H1 (cell line): ENCODE data around the gene YTHDC2. TPM values are rescaled to one million over a fixed set of nuclear protein-coding genes. Genes with fewer than 3 reads are reported as not detected.

Experiments used
- CTCF ChIA-PET: fragments of 300-600 bp; sonication (Branson Sonifier 250); formaldehyde crosslinking; loops from one replicate; lab custom pipeline; 2021; ENCODE audit not compliant: partially characterized antibody; lab: Charles Lee
- POLR2A ChIA-PET: fragments of 300-600 bp; sonication (Branson Sonifier 250); formaldehyde crosslinking; loops from one replicate; lab custom pipeline; 2021; ENCODE audit warnings: inconsistent platforms; ENCODE audit not compliant: partially characterized antibody; lab: Charles Lee
- DNase-seq, 2 experiments: peaks; one replicate each; pipeline versions ENCODE4 v3.0.0 to v3.0.0-alpha.2; 2010 to 2022; ENCODE audit warnings: low spot score in 2 of 2, low read depth in 1 of 2, mixed read lengths in 1 of 2
- FAIRE-seq: peaks from 2 replicates; lab custom pipeline; 2011; peaks lifted over from hg19 to GRCh38; lab: Jason Lieb, UNC
- H2AFZ ChIP-seq: 2 replicates; pipeline ENCODE4 v1.8.1; 2012; ENCODE audit warnings: low read length, inconsistent platforms
- H2AK5ac ChIP-seq: 2 replicates; pipeline ENCODE4 v1.6.1; 2013; ENCODE audit warnings: low read depth, low read length
- H2BK120ac ChIP-seq: replicated peaks from 2 replicates; pipeline ENCODE3; 2013; ENCODE audit warnings: low read depth, low read length, inconsistent platforms
- H2BK12ac ChIP-seq: 2 replicates; pipeline ENCODE4 v1.6.1; 2013; ENCODE audit warnings: low read depth, low read length
- H2BK15ac ChIP-seq: 2 replicates; pipeline ENCODE4 v1.6.1; 2013; ENCODE audit warnings: low read length
- H2BK20ac ChIP-seq: 2 replicates; pipeline ENCODE4 v1.6.1; 2013; ENCODE audit warnings: low read length
- H2BK5ac ChIP-seq: 2 replicates; pipeline ENCODE4 v1.6.1; 2013; ENCODE audit warnings: low read depth, low read length
- H3K14ac ChIP-seq: 2 replicates; pipeline ENCODE4 v1.6.1; 2013; ENCODE audit warnings: inconsistent platforms; ENCODE audit not compliant: insufficient read length
- H3K18ac ChIP-seq: 2 replicates; pipeline ENCODE4 v1.6.1; 2013; ENCODE audit warnings: low read length; ENCODE audit errors: extremely low read depth
- H3K23ac ChIP-seq: 2 replicates; pipeline ENCODE4 v1.6.1; 2013; ENCODE audit warnings: inconsistent platforms; ENCODE audit not compliant: insufficient read length
- H3K23me2 ChIP-seq: 2 replicates; pipeline ENCODE4 v1.6.1; 2013; ENCODE audit warnings: low read depth, low read length
- H3K27ac ChIP-seq: 2 replicates; pipeline ENCODE4 v1.6.1; 2011; ENCODE audit warnings: low read depth, low read length, inconsistent platforms
- H3K27me3 ChIP-seq, 4 experiments: replicated peaks in 1 of 4; 1 replicate in 1 of 4; 2 replicates in 3 of 4; pipeline versions ENCODE4 v1.6.1 to v1.8.1; 2011 to 2013; ENCODE audit warnings: low read length in 3 of 4, mild to moderate bottlenecking in 3 of 4, inconsistent platforms in 2 of 4, mixed read lengths in 2 of 4, moderate library complexity in 1 of 4; ENCODE audit not compliant: control insufficient read depth in 3 of 4, insufficient read depth in 3 of 4; ENCODE audit errors: extremely low read depth in 1 of 4
- H3K36me3 ChIP-seq, 4 experiments: 2 replicates each; pipeline versions ENCODE4 v1.6.1 to v1.8.1; 2011 to 2013; ENCODE audit warnings: mild to moderate bottlenecking in 4 of 4, low read length in 3 of 4, moderate library complexity in 2 of 4, control low read depth in 1 of 4, inconsistent platforms in 1 of 4; ENCODE audit not compliant: insufficient read depth in 4 of 4, control insufficient read depth in 2 of 4
- H3K4ac ChIP-seq: replicated peaks from 2 replicates; pipeline ENCODE3; 2013; ENCODE audit warnings: low read length, low read depth, mixed read lengths, inconsistent platforms; ENCODE audit not compliant: insufficient read length
- H3K4me1 ChIP-seq, 4 experiments: replicated peaks in 1 of 4; 1 replicate in 1 of 4; 2 replicates in 3 of 4; pipeline versions ENCODE4 v1.6.1 to v1.8.1; 2011 to 2013; ENCODE audit warnings: low read length in 3 of 4, inconsistent platforms in 2 of 4, mixed read lengths in 1 of 4; ENCODE audit not compliant: insufficient read depth in 4 of 4, control insufficient read depth in 3 of 4
- H3K4me2 ChIP-seq, 2 experiments: 2 replicates each; pipeline versions ENCODE4 v1.6.1 to v1.8.1; 2011 to 2013; ENCODE audit warnings: low read depth in 2 of 2, low read length in 2 of 2, control low read depth in 1 of 2, inconsistent platforms in 1 of 2, mild to moderate bottlenecking in 1 of 2; ENCODE audit not compliant: insufficient read depth in 1 of 2
- H3K4me3 ChIP-seq, 4 experiments: fragments of 200-600, 300-600 bp in 1 of 4; sonication (generic), shearing (Covaris generic), sonication (Bioruptor Twin) in 1 of 4; 2 replicates each; pipeline versions ENCODE4 v1.5.1 to v1.8.1; 2011 to 2016; ENCODE audit warnings: low read length in 4 of 4, low read depth in 3 of 4, control low read depth in 2 of 4, inconsistent platforms in 2 of 4, mild to moderate bottlenecking in 2 of 4, mixed read lengths in 1 of 4, moderate library complexity in 1 of 4; ENCODE audit not compliant: insufficient read depth in 2 of 4; ENCODE audit errors: extremely low read depth in 1 of 4
- H3K56ac ChIP-seq: replicated peaks from 2 replicates; pipeline ENCODE3; 2013; ENCODE audit warnings: low read depth, mild to moderate bottlenecking, mixed read lengths, low read length, inconsistent platforms; ENCODE audit not compliant: insufficient read length
- H3K79me1 ChIP-seq: 2 replicates; pipeline ENCODE4 v1.6.1; 2013; ENCODE audit warnings: low read depth, low read length, control low read depth
- H3K79me2 ChIP-seq, 2 experiments: 2 replicates each; pipeline versions ENCODE4 v1.6.1 to v1.8.1; 2012 to 2013; ENCODE audit warnings: low read length in 2 of 2, mild to moderate bottlenecking in 2 of 2, inconsistent platforms in 1 of 2; ENCODE audit not compliant: insufficient read depth in 2 of 2, control insufficient read depth in 1 of 2
- H3K9ac ChIP-seq, 4 experiments: replicated peaks in 1 of 4; 1 replicate in 1 of 4; 2 replicates in 3 of 4; pipeline versions ENCODE4 v1.6.1 to v1.8.1; 2011 to 2013; ENCODE audit warnings: low read depth in 3 of 4, low read length in 3 of 4, control low read depth in 2 of 4, mild to moderate bottlenecking in 2 of 4, moderate library complexity in 2 of 4, inconsistent platforms in 1 of 4; ENCODE audit errors: extremely low read depth in 1 of 4
- H3K9me3 ChIP-seq, 2 experiments: 2 replicates each; pipeline versions ENCODE4 v1.6.1 to v1.8.1; 2012 to 2013; ENCODE audit warnings: mild to moderate bottlenecking in 2 of 2, moderate library complexity in 2 of 2, control low read depth in 1 of 2, inconsistent platforms in 1 of 2, low read depth in 1 of 2, low read length in 1 of 2, mixed read lengths in 1 of 2; ENCODE audit not compliant: insufficient read depth in 2 of 2
- H4K20me1 ChIP-seq, 2 experiments: replicated peaks in 1 of 2; 2 replicates each; pipeline versions ENCODE3 to v1.8.1; 2011 to 2013; ENCODE audit warnings: inconsistent platforms in 2 of 2, low read length in 2 of 2, mild to moderate bottlenecking in 1 of 2; ENCODE audit not compliant: insufficient read depth in 2 of 2, control insufficient read depth in 1 of 2
- H4K5ac ChIP-seq: 2 replicates; pipeline ENCODE4 v1.6.1; 2013; ENCODE audit warnings: low read length, low read depth, mixed read lengths, inconsistent platforms; ENCODE audit not compliant: insufficient read length
- H4K8ac ChIP-seq: 2 replicates; pipeline ENCODE4 v1.8.0; 2013; ENCODE audit warnings: mild to moderate bottlenecking, moderate library complexity, low read length, inconsistent platforms; ENCODE audit not compliant: insufficient read depth; ENCODE audit errors: extremely low read depth
- H4K91ac ChIP-seq: replicated peaks from 2 replicates; pipeline ENCODE3; 2013; ENCODE audit warnings: low read length, mixed read lengths, inconsistent platforms; ENCODE audit not compliant: insufficient read length
- CBX8 ChIP-seq: fragments of 300-800, 300-1000 bp; sonication (generic); IDR thresholded peaks from 2 replicates; pipeline ENCODE4 v1.7.1; 2016; ENCODE audit warnings: low read depth, low read length, borderline replicate concordance
- CHD1 ChIP-seq: IDR thresholded peaks from 2 replicates; pipeline ENCODE4 v1.6.1; 2012; ENCODE audit warnings: low read depth, low read length, improper control_type of control experiment
- CHD2 ChIP-seq: IDR thresholded peaks from 2 replicates; pipeline ENCODE4 v1.6.1; 2012; ENCODE audit warnings: low read length, improper control_type of control experiment
- FOSL1 ChIP-seq: IDR thresholded peaks from 2 replicates; pipeline ENCODE4 v1.6.1; 2011; ENCODE audit warnings: mild to moderate bottlenecking, low read depth, low read length, moderate library complexity; ENCODE audit not compliant: insufficient read depth
- HDAC2 ChIP-seq, 2 experiments: fragments of 300-600 bp in 1 of 2; sonication (generic) in 1 of 2; IDR thresholded peaks; 2 replicates each; pipeline ENCODE4 v1.6.1; 2011 to 2012; ENCODE audit warnings: low read depth in 2 of 2, low read length in 2 of 2, mild to moderate bottlenecking in 2 of 2, moderate library complexity in 2 of 2, borderline replicate concordance in 1 of 2, inconsistent platforms in 1 of 2
- HDAC6 ChIP-seq: IDR thresholded peaks from one replicate; pipeline ENCODE4 v1.7.1; 2012; ENCODE audit warnings: low read depth, mild to moderate bottlenecking, inconsistent platforms, low read length, moderate library complexity
- MAX ChIP-seq: IDR thresholded peaks from 2 replicates; pipeline ENCODE4 v1.6.1; 2012; ENCODE audit warnings: inconsistent platforms
- NANOG ChIP-seq: IDR thresholded peaks from 2 replicates; pipeline ENCODE4 v1.6.1; 2011; ENCODE audit warnings: low read length, low read depth, mild to moderate bottlenecking, inconsistent platforms; ENCODE audit not compliant: insufficient read depth, poor library complexity, severe bottlenecking
- POLR2A ChIP-seq, 2 experiments: IDR thresholded peaks; 1 replicate in 1 of 2; 2 replicates in 1 of 2; pipeline ENCODE4 v1.6.1; 2011; ENCODE audit warnings: low read depth in 2 of 2, low read length in 2 of 2, mild to moderate bottlenecking in 2 of 2; ENCODE audit errors: control extremely low read depth in 1 of 2
- SUZ12 ChIP-seq: fragments of 200-600 bp; sonication (generic); IDR thresholded peaks from 2 replicates; pipeline ENCODE4 v1.6.1; 2012; ENCODE audit warnings: mild to moderate bottlenecking, inconsistent platforms, low read length, moderate library complexity, mixed read lengths
- TAF1 ChIP-seq: IDR thresholded peaks from 2 replicates; pipeline ENCODE4 v1.6.1; 2011; ENCODE audit warnings: mild to moderate bottlenecking, low read depth, low read length
- ZNF274 ChIP-seq: IDR thresholded peaks from 2 replicates; pipeline ENCODE4 v1.7.0; 2012; ENCODE audit warnings: low read length, borderline replicate concordance; ENCODE audit errors: extremely low read depth
- WGBS, 2 experiments: shearing (Covaris generic) in 1 of 2; methylation state at CpG; one replicate each; pipeline versions ENCODE4 v1.1.6 to v1.1.7; 2013 to 2015; ENCODE audit warnings: low lambda C conversion rate in 2 of 2, mixed read lengths in 2 of 2, inconsistent platforms in 1 of 2, low coverage in 1 of 2, missing lambda C conversion rate in 1 of 2; ENCODE audit not compliant: insufficient replicate concordance in 2 of 2, insufficient coverage in 1 of 2, insufficient read length in 1 of 2; ENCODE audit errors: extremely low coverage in 1 of 2, missing lambda C conversion rate in 1 of 2; 5-methylcytosine and 5-hydroxymethylcytosine counted together
- polyA plus RNA-seq, 7 experiments: library from polyadenylated mRNA; depleted of rRNA in 3 of 7; stranded (reverse) in 5 of 7; unstranded in 2 of 7; fragments of >200 nt in 5 of 7; fragments of 200-250 nt in 2 of 7; gene quantifications; 1 replicate in 5 of 7; 2 replicates in 1 of 7; 4 replicates in 1 of 7; pipeline versions ENCODE4 v1.2.1 to v1.2.3, GENCODE V29; 2011 to 2013; ENCODE audit warnings: missing spikeins in 2 of 7, mixed read lengths in 2 of 7
- total RNA-seq: library from RNA; stranded (reverse); fragmentation: NEBNext Ultra II Directional; extraction: Animal tissue kit (Norgen Biotek cat#: 25700); gene quantifications from 2 replicates; pipeline ENCODE4 v1.2.1, GENCODE V29; 2021

YTHDC2 gene
- total and polyA plus RNA-seq, 2 of the 8 experiments (the other 6 are each of a cell fraction or from before 2014, with no cell fraction given) = 4.3 to 20.1 TPM

- no peak overlapping the region for H3K4me2 ChIP-seq
- no peak overlapping the region for H3K56ac ChIP-seq
- no peak for DNase-seq
- H2AK5ac ChIP-seq = no peak overlapping the region
- H3K27ac ChIP-seq = no peak overlapping the region
- no peak overlapping the region for H2AFZ ChIP-seq
- TF ChIP-seq CBX8 (no peak), NANOG (no peak), SUZ12 (no peak), TAF1 (no peak), CHD2 (no peak), POLR2A (IDR thresholded peaks at IDR 0.05; ENCODE audit: control extremely low read depth in 1 of 2, low read depth in 2 of 2, low read length in 2 of 2) (no peak), HDAC6 (no peak), FOSL1 (no peak), ZNF274 (no peak), HDAC2 (IDR thresholded peaks at IDR 0.05; ENCODE audit: borderline replicate concordance in 1 of 2, low read depth in 2 of 2, low read length in 2 of 2) (no peak), CHD1 (no peak), MAX (no peak)
- H3K4ac ChIP-seq = no peak overlapping the region
- H4K5ac ChIP-seq = no peak overlapping the region
- H3K4me3 ChIP-seq = no peak overlapping the region
- no peak overlapping the region for H4K91ac ChIP-seq
- no peak overlapping the region for H3K18ac ChIP-seq
- no peak for FAIRE-seq
- ChIA-PET POLR2A (interaction anchor here (0.6 to 1.3 kb wide), 2 partner anchors 11 to 354 kb away, joined by 3 to 4 read pairs; no protein-coding TSS in a partner anchor), CTCF (interaction anchor here (0.6 to 0.7 kb wide), 2 partner anchors 528 to 835 kb away, joined by 3 read pairs; no protein-coding TSS in a partner anchor)
- no peak overlapping the region for H3K9ac ChIP-seq
- H3K27me3 ChIP-seq = no peaks in the 10 kb centered on the region
- no peaks in the 10 kb centered on the region for H3K23me2 ChIP-seq
- no peaks in the 10 kb centered on the region for H4K20me1 ChIP-seq
- H4K8ac ChIP-seq = no peak overlapping the region
- H3K79me2 ChIP-seq = peaks cover 0 to 6% of the 10 kb centered on the region in 2 experiments; a peak in 1 of 4 replicates
- H3K14ac ChIP-seq = no peak overlapping the region
- H2BK12ac ChIP-seq = no peak overlapping the region
- peaks cover 0 to 9% (median under 1%) of the 10 kb centered on the region in 4 experiments; a peak in 2 of 8 replicates for H3K36me3 ChIP-seq
- 94% methylated on average over 2 of the region's 2 CpGs; no CpG with 5 or more reads in 1 of the 2 experiments for WGBS, 2 experiments
- no peak overlapping the region for H2BK5ac ChIP-seq
- no peak overlapping the region for H3K23ac ChIP-seq
- H3K9me3 ChIP-seq = peaks cover 0 to 7% of the 10 kb centered on the region in 2 experiments; a peak in 1 of 4 replicates
- no peak overlapping the region for H2BK120ac ChIP-seq
- H2BK15ac ChIP-seq = no peak overlapping the region
- H3K4me1 ChIP-seq = 0 out of 7 replicates have a peak, but pooled peaks cover 0 to 2% (median 0%) of the 10 kb centered on the region in 4 experiments
- no peaks in the 10 kb centered on the region for H3K79me1 ChIP-seq
- no peak overlapping the region for H2BK20ac ChIP-seq
Observed at GRCh38 chr5:113524927-113525326, 11.4 kb downstream of the YTHDC2 start.
